GM10248 (cell line): ENCODE results near the gene SSBP3.

Experiments
- CTCF ChIA-PET: fragments of 300-600 bp; sonication (Branson Sonifier 250); formaldehyde crosslinking; extraction: SDS; loops from one replicate; lab custom pipeline; 2021; ENCODE audit warnings: antibody characterized with exemption; lab: Yijun Ruan, JAX
- POLR2A ChIA-PET: fragments of 350-650 bp; sonication (Branson Sonifier 250); formaldehyde crosslinking; extraction: SDS; loops from one replicate; lab custom pipeline; 2020; ENCODE audit warnings: antibody characterized with exemption; lab: Yijun Ruan, JAX
- DNase-seq: peaks from one replicate; pipeline ENCODE4 v3.0.0; 2012; ENCODE audit errors: extremely low spot score
- TF ChIP-seq, protein P1 (sequence below): IDR thresholded peaks from 2 replicates; pipeline ENCODE4 v1.5.1; 2012; ENCODE audit warnings: mild to moderate bottlenecking, low read depth; ENCODE audit errors: extremely low read depth, missing control alignments, control extremely low read depth

SSBP3 gene

GRCh38 chr1:54227891-54228310, 178.3 kb downstream of the SSBP3 start:
- TF ChIP-seq, protein P1, sequence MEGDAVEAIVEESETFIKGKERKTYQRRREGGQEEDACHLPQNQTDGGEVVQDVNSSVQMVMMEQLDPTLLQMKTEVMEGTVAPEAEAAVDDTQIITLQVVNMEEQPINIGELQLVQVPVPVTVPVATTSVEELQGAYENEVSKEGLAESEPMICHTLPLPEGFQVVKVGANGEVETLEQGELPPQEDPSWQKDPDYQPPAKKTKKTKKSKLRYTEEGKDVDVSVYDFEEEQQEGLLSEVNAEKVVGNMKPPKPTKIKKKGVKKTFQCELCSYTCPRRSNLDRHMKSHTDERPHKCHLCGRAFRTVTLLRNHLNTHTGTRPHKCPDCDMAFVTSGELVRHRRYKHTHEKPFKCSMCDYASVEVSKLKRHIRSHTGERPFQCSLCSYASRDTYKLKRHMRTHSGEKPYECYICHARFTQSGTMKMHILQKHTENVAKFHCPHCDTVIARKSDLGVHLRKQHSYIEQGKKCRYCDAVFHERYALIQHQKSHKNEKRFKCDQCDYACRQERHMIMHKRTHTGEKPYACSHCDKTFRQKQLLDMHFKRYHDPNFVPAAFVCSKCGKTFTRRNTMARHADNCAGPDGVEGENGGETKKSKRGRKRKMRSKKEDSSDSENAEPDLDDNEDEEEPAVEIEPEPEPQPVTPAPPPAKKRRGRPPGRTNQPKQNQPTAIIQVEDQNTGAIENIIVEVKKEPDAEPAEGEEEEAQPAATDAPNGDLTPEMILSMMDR = no peak
- CTCF ChIA-PET = no interaction called here

DNA sequence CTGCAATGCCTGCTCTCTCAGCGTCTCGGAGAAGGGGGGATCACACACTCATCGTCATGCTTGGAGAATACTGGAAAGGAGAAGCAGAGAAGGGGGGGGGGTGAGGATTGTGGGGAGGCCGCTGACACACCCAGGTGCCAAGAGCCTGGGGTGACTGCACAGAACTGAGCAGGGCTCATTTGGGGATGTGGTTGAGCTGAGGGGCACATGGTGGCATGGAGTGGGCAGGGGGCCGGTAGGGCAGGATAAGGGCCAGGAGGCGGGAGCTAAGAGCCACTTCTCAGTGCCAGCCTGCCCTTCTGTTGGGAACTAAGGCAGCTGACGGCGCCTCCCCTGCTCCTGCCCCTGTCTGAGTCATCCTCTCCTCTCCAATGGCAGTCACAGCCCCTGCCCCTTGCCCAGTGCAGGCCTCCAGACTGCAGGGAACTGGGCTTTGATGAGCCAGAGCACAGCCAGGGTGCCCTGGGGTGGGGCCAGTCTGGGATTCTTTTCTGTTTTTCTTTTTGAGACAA, 179.0 kb downstream of the SSBP3 start:
- ChIA-PET CTCF (no interaction called here), POLR2A (no interaction called here)
- DNase-seq = no peak
- TF ChIP-seq, protein P1 = no peak

More at GRCh38 chr1:54227891-54228310, 178.3 kb downstream of the SSBP3 start:
- no peak for DNase-seq
- POLR2A ChIA-PET = interaction anchor here (0.6 kb wide), 1 partner anchor 30 kb away, joined by 3 read pairs; no protein-coding TSS in a partner anchor

DNA sequence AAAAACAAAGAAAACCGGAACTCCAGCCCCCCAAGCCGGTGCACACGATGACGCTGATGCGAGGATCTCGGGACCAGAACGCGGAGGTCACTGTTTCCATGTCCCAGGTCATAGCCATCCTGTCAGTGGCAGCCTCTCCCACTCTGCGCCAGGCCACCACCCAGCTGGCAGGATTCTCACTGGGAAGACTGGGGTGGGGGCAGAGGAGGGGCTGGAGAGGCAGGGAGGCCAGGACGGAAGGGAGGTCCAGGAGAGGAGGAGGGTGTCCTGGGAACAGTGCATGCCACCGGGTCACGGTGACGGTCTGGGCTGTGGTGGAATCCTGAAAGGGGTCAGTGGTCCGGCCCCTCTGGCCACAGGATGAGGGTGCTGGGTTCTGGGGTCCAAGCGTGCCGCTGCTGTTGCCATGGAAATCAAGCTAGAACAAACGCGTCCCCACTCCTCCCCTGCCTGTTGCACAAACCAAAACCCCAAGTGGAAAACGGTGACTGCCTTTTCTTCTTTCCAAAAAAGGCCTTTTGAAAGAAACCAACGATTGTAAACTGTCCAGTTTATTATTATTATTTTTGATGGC, 180.1 kb downstream of the SSBP3 start:
- no peak for DNase-seq
- CTCF ChIA-PET = no interaction called here
- POLR2A ChIA-PET = interaction anchor here (0.6 kb wide), 1 partner anchor 1036 kb away, joined by 11 read pairs; no protein-coding TSS in a partner anchor
- TF ChIP-seq, protein P1 = no peak

- TF ChIP-seq, protein P1 = no peak
- ChIA-PET CTCF (no interaction called here), POLR2A (no interaction called here)
- no peak for DNase-seq
Measured at GRCh38 chr1:54225378-54225777, 180.8 kb downstream of the SSBP3 start.

- CTCF ChIA-PET = no interaction called here
Measured at GRCh38 chr1:54224233-54224632, 182.0 kb downstream of the SSBP3 start.

DNA sequence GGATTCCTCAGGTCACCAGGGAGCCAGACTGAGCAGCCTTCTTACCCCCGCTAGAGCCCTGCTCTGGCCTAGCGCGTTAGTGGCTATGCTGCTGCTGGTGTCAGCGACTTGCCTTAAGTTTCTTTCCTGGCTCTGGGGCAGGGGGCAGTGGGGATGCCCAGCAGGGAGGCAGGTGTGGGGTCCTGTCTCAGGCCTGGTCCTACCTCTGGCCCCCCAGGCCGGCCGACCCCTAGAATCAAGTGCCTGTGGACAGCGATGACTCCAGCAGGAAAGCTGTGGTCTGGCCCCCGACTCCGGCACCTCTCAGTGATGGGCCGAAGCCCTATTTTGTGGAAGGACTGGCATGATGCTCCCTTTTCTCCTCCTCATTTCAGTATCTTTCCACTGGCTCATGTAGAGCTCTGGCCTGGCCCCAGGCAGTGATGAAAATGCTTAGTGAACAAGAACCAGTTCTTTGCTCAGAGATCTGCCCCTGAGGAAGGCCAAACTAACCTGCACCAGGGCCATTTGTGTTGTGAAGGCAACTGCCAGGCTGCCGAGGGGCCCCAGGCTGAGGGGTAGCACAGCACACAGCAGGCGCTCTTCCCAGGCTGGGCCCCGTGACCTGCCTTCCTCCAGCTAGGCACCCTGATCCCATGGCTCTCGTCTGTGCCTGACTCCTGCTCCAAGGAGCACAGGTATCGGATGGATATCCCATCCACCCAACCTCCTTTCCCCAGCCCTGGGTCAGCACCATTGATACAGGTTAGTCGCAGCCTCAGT, 182.6 kb downstream of the SSBP3 start:
- DNase-seq = no peak
- TF ChIP-seq, protein P1 = no peak
- POLR2A ChIA-PET = no interaction called here
- CTCF ChIA-PET = no interaction called here

More at GRCh38 chr1:54224233-54224632, 182.0 kb downstream of the SSBP3 start:
- no peak for DNase-seq
- TF ChIP-seq, protein P1 = no peak
- POLR2A ChIA-PET = no interaction called here
